ENCODE measurements around the gene PRKN.

DNA sequence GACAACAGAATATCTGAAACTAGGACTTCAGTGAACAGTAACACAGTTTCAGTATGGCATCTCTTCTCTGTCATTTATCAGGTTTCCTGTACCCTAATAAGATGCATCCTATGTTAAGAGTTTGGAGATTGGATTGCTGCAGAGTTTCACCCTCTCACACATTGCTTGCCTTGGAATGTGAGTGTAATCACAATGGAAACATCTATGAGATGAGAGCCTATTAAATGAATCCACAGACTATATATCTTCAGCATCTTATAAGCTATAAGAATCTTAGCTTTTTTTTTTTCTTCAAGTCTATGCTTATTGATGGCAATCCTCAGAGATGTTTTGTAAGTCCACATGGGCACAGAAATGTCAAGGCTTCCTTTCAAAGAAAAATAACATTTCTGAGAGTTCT, 292.5 kb downstream of the PRKN start:
- TF ChIP-seq, protein P1, sequence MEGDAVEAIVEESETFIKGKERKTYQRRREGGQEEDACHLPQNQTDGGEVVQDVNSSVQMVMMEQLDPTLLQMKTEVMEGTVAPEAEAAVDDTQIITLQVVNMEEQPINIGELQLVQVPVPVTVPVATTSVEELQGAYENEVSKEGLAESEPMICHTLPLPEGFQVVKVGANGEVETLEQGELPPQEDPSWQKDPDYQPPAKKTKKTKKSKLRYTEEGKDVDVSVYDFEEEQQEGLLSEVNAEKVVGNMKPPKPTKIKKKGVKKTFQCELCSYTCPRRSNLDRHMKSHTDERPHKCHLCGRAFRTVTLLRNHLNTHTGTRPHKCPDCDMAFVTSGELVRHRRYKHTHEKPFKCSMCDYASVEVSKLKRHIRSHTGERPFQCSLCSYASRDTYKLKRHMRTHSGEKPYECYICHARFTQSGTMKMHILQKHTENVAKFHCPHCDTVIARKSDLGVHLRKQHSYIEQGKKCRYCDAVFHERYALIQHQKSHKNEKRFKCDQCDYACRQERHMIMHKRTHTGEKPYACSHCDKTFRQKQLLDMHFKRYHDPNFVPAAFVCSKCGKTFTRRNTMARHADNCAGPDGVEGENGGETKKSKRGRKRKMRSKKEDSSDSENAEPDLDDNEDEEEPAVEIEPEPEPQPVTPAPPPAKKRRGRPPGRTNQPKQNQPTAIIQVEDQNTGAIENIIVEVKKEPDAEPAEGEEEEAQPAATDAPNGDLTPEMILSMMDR (IDR thresholded peaks at IDR 0.05) = no peak
- TF ChIP-seq POLR2AphosphoS5 (IDR thresholded peaks at IDR 0.05; ENCODE audit: insufficient read depth in 1 of 2, low read depth in 1 of 2) (no peak), POLR2A (IDR thresholded peaks at IDR 0.05) (no peak)
